Activated naive CD4-positive, alpha-beta T cell (primary cell): Measurements from ENCODE around the gene ING5.

Experiments used
- DNase-seq, 4 experiments: peaks; one replicate each; lab custom pipeline; 2025; lab: John Stamatoyannopoulos, UW

The ING5 gene

DNA sequence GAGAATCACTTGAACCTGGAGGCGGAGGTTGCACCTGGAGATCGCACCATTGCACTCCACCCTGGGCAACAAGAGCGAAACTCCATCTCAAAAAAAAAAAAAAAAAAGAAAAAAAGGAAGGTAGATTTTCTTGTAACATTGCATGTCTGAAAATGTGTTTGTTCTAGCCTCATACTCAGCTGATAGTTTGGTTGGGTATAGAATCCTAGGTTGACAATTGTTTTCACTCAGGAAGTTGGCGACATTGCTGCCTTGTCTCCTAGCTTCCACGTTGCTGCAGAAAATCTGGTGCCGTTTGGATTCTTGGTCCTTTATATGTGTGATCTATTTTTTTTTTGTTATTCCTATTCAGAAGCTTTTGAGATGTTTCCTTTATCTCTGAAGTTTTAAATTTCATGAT, 4.7 kb downstream of the ING5 start:
- no peak for DNase-seq

DNA sequence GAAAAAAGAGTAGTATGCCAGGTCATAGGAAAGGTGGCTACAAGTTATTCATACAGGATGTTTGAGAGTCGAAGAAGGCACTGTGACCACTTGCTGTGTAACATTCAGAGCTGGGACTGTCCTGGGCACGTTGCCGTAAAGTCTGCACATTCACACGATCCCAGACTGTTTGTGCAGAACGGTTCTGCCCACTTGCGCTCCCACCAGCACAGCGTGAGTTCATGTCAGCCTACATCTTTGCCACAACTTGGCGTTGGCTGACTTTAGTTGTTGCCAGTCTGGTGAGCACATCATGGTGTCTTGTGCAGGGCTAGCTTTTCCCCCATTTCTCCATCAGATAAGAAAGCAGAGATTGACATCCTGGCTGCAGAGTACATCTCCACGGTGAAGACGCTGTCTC, 7.0 kb downstream of the ING5 start:
- no peak for DNase-seq

DNA sequence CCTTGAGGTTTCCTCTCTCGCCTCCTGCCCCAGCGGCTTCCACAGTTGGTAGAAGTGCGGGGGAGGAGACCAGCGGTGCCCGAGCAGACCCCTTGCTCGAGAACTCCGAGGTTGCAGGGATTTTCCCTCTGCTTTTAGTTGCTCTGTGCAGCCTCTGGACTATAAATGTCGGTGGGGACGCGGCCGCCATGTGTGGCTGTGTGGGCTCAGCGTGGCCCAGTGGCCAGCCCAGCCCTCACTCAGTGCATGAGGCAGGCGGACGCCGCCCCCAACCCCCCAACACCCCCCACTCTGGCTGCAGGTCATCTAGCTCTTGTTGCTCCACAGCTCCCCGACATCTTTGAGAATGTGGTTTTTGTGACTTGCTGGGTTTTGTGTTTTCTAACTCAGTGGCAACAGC, 17.3 kb downstream of the ING5 start:
- no peak for DNase-seq

DNA sequence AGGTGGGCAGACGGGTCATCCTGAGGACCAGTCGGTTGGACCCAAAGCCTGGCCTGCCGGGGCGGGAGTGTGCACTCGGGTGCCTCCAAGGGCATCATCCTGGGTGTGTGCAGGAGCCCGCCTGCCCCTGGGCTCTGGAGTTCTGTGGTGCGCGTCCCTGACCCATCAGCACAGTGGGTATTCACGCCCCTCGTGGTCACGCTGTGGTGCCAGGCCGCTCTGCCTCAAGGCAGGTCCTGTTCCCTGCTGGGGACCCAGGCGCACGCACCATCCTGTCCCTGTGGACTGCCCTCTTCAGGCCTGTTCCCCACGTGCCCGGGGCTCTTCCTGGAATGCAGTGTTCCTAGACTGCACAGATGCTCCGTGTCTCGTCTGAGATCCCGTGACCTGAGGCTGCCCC, 18.3 kb downstream of the ING5 start:
- DNase-seq, result no peak

DNA sequence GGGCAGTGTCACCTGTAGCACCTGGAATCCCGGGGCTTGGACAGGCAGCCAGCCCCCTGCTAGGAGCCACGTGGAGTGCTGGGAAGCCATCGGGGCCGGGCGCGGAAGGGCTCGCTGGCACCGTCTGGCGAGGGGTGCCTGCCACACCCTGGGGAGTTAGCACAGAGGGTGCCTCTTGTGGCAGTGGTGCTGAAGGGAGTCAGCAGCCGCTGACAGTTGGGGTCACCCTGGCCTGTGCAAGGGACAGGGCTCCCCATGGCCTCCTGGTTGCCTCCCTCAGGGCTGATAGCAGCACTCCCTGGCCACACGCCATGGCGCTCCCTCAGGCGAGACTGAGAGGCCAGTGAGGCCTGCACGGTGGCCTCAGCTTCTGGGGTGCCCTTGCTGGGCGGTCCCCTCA, 18.7 kb downstream of the ING5 start:
- no peak for DNase-seq

DNA sequence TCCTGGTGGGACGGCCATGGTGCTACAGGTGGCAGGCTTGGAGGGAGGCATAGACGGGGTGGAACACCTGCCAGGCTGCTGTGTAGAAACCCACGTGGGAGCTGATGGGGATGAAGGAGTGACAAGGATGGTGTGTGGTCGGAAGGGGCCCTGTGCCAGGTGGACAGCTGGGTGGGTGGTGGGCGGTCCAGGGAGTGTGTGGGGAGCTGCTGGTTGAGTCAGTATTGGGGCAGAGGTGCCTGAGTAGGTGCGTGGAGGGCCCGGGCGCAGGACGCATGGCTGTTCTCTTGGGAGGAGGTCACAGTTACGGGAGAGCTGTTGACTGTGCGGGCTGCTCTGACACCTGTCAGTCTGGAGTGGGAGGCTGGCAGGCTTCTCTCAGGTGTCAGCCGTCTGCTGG, 20.0 kb downstream of the ING5 start:
- DNase-seq, result no peak

DNA sequence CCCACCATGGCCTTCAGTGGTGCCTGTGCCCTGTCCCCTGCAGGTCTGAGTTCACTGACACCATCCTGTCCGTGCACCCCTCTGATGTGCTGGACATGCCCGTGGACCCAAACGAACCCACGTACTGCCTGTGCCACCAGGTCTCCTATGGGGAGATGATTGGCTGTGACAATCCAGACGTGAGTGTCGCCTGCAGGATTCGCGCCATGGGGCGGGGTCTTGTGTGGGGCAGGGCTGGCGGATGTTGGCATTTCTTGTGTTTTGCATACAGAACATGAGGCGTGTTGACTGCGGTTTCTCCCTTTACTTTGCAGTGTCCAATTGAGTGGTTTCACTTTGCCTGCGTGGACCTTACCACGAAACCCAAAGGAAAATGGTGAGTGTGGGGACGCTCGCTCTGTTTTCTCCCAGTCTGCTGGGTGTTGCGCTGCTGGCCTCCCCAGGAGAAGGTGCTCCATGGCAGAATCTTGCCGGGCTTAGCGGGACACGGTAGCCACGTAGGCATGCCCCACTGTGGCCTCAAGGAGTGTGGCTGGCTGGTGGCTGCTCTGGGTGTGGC, 21.1 kb downstream of the ING5 start:
- DNase-seq, result no peak

DNA sequence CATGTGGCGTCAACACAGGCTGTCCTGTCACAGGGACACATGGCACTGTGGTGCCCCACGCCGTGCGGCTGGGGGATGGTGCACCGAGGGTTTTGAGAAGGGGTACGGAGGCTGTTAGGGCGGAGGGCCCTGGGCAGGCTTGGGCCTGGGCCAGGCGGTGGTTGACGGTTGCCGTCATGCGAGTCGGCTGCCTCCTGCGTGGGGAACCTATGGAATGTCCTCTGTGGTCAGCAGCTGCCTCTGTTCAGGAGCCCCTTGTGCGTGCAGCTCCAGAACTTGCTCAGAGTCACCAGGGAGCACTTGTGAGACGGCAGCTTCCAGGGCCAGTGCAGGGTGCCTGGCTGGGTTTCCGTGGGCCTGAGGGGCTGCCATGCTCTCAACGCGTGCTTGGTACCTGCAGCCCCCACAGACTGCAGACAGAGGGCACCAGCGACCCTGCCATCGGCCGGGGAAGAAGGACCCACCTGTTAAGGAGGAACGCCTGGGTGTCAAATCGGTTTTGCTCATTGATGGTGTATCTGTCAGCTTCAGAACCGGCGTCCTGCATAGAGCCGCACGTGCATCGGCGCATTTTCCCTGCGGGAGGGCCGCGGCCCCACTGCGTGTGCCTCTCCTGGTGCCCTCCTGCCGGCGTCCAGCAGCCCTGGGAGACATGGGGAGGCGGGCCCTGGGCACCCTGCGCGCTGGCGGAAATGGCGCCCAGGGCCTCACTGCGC, 22.6 kb downstream of the ING5 start:
- no peak for DNase-seq

DNA sequence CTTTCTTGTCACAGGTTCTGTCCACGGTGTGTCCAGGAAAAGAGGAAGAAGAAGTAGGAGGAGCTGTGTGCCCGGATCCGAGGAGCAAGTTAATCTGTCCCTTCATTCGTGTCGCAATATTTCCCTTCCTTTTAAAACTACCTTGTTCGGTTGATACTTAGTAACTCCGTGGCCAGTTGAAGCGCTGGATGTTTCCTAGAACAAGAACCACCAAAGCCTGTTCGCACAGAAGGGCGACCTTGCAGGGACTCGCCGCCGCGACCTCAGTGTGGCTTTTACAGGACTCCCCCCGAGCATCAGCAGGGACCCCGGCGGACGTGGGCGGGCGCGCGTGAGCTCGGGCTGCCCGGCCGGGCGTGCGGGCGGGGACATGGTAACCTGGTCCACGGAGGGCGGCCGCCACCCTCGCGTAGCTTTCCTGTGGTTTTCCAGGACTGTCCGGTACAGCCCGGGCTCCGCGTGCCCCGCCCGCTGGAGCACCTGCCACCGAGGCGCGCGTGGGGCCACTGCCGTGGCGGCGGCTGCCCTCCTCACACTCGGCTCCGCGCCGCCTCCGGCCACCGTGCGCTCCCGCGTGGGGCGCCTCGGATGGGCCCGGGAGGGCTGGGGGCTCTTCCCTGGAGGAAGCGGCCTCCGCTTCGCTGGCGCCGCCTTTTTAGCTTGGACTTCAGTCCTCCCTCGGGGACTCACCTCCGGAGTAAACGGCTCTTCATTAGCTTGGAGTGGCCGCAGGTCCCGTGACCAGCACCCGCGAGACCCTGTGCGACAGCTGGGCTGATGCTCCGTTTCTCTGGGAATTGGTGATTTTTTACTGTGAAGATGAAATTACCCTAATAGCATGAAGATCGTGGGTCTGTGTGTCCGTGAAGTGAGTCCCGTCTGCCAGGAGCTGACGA, 23.4 kb downstream of the ING5 start:
- no peak for DNase-seq

DNA sequence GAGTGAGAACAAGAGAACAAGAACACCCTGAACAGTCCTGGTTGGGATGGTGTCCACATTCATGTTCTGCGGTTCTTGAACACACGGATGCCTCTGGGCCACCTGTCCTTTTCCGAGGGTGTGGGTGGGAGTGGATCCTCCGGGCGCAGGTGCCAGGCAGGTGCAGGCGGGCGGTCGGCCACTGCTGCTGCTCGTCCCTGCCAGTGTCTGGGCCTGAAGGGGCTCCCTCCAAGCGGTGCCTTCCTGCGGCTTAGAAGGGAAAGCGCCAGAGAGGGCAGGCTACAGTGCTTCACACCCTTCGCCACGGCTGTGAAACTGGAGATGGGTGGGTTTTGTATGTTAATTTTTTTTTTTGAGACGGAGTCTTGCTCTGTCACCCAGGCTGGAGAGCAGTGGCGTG, 24.6 kb downstream of the ING5 start:
- DNase-seq, result no peak

DNA sequence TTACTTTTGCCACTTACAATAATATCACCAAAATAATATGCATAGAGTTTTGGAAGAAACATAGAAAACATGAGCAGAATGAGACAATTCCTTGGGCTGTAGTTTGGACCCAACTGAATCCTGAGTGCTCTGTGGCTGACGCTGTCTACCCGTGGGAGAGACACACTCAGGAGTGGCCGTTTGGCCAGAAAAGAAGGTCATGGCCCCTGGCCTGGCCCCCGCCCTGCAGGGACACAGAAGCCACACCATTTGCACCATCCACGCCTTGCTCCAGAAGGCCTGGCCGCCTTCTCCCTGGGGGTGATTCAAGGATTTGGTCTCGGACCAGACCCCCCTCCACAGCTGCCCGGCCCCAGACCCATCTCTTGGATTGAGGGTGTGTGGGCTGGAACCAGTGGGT, 26.2 kb downstream of the ING5 start:
- no peak for DNase-seq

DNA sequence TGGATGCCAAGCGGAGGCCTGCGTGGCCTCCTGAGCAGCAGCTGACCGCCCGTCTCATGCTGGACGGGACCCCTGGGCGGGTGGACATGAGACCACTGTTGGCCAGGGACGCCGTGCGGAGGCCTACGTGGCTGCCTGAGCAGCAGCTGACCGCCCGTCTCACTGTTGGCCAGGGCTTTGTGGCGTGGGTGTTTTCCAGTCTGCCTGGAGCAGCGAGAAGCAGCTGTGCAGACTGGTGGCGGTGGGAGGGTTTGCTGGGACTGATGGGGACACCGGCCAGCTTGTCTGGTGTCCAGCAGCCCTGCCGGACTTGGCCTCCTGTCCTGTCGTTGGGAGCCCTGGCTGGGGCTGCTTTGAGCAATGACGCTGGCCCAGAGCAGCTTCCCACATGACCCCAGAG, 26.8 kb downstream of the ING5 start:
- no peak for DNase-seq

DNA sequence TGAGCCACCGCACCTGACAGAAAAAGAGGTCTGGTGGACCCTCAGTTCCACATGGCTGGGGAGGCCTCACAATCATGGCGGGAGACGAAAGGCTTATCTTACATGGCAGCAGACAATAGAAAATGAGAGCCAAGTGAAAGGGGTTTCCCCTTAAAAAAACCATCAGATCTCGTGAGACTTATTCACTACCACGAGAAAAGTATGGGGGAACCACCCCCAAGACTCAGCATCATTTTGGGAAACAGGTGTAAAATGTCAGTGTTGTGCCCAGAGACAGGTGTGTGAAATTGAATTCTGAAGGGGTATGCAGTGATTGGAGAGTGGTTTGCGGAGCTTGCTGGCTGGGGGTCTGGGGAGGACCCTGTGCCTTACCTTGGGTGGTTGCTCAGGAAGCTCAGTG, 28.0 kb downstream of the ING5 start:
- DNase-seq, result no peak

DNA sequence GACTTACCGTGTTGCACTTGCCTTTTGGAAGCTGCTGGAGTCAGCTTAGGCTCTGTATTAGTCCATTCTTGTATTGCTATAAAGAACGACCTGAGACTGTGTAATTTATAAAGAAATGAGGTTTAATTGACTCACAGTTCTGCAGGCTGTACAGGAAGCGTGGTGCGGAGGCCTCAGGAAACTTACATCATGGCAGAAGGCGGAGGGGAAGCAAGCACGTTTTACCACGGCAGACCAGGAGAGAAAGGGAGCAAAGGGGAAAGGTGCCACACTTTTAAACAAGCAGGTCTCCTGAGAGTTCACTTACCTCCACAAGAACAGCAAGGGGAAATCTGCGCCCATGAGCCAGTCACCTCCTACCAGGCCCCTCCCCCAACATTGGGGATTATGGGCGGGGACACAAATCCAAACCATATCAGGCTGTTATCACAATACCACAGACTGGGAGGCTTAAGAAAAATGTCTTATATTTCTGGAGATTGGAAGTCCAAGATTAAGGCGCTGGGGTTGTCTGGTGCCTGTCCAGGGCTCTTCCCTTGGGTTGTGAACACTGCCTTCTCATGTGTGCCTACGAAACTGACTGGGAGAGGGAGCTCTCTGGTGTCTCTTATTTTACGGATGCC, 28.9 kb downstream of the ING5 start:
- DNase-seq, result no peak

DNA sequence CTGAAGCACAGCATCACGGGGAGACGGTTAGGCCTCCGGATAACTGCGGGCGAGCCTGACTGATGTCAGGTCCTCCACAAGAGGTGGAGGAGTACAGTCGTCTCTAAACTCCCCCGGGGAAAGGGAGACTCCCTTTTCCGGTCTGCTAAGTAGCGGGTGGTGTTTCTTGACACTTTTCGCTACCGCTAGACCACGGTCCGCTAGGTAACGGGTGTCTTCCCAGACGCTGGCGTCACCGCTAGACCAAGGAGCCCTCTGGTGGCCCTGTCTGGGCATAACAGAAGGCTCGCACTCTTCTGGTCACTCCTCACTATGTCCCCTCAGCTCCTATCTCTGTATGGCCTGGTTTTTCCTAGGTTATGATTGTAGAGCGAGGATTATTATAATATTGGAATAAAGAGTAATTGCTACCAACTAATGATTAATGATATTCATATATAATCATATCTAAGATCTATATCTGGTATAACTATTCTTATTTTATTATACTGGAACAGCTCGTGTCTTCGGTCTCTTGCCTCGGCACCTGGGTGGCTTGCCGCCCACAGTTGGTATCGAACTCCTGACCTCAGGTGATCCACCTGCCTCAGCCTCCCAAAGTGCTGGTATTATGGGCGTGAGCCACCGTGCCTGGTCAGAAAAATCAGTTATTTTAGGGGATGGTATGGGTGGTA, 30.8 kb downstream of the ING5 start:
- peak; percentile 21 to 44 (median 22) for DNase-seq

DNA sequence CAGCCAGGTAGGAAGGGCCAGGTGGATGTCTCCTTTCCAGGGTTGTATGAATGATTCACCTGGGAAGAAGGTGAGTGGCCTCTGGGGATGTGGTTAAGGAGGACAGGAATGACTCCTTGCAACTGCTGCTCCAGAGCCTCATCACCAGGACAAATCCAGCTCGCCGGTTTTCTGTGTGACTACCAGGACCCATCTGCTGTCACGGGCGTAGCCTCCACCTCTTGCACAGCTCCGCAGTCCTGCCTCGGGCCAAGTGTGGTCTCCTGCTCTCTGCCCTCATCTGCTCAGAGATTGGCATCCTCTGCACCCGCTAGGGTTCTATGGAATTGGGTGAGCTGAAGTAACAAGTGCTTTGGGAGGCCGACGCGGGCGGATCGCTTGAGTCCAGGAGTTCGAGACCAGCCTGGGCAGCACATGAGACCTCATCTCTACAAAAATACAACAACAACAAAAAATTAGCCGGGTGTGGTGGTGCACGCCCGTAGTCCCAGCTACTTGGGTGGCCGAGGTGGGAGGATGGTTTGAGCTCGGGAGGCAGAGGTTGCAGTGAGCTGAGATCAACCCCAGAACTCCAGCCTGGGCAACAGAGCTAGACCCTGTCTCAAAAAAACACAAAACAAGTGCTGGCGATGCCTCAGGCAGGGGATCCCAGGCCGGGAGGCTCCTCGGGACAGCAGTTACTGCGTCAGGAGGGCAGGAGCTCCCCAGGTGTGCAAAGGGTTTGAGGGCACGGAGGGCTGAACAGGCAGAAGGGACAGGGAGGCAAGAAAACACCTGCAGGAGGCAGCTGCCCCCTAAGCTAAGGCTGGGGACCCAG, 31.8 kb downstream of the ING5 start:
- DNase-seq, result no peak

DNA sequence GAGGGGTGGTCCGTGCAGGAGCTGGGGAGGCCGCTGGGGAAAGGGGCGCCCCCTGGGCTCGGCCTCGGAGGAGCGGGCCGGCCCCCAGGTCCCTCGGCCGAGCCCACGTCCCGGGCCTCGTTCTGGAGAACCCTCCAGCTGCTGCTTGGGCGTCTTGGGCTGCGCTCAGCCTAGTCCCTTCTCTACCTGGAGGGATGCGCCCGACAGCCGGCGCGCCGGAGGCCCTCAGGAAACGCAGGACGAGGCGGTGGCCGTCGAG, 32.3 kb downstream of the ING5 start:
- DNase-seq, result no peak

DNA sequence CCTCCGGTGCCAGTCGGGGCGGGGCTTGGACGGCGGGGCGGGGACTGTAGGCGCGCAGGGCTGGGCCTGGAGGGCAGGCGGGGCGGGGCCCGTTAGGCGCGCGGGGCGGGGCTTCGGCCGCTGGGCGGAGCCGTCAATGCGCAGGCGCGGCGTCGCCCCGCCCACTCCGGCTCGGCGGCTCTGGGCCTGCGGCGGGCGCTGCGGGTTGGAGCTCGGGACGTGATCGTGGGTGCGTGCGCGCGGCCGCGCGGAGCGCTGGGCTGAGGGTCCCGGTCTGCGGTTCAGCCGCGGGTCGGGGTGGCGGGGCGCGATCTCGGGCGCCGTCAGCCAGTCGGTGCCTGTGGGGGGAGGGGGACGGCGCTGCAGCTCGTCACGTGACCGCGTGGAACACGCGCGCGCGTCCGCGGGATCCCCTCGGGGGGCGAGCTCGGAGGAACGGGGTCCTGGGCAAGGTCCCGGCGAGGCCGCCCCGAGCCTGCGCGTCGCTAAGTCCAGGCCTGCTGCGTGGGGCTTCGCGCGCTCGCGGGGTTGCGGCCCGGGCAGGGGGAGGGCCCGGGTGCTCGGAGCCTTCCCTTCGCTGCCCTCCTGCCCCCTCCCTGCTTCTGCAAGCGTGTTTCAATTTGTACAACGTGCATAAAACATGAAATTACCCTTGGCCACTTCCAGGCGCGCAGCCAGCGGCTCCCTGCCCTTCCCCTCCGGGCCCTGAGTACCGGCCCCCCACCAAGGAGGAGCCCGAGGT, 32.8 kb downstream of the ING5 start, which contains the start of gene D2HGDH:
Gene D2HGDH (plus strand): TSS at position 164 of the 742 bp plus-strand sequence. CDS start 595 bp downstream, outside the sequence.
- DNase-seq, result peak; percentile 91 to 96 (median 94)

DNA sequence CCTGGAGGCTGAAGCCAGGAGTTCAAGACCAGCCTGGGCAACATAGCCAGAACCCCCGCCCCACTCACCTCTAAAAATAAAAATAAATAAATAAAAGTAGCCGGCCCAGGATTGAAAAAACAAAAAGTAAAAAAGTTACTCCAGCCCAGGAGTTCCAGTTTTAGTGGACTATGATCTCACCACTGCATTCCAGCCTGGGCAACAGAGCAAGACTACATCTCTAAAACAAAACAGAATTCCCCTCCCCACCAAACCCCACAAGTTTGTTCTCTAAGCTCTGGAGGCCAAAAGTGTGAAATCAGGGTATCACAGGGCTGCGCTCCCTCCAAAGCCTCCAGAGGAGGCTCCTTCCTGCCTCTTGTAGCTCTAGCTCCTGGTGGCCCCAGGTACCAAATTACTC, 34.3 kb downstream of the ING5 start:
- DNase-seq, result no peak

DNA sequence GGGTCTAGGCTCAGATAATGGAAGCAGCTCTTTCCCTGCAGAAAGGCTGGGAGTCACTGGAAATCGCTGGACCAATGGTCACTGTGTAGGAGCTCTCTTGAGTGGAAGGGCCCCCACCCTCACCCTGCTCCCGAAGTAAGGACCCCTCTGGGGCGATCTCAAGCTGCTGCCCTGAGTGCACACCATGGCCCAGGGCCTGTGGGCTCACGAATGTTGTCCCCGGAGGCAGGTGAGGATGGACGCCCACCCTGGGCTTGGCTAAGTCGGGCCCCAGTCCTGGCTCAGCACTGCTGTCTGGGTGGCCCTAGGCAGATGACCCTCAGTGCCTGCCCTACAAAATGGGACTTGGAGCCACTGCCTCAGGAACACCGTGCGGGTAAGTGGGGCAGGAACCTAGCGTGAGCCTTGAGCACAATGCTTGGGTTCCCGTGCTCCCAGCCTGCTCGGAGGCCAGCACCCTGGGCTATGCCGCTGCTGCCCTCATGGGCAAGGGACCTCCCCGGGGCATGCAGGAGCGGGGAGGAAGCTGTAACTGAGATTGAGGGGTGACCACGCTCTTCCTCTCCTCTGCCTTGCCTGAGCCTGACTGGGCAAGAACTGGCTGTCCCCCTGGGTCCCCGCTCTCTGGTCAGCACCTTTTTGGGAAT, 36.3 kb downstream of the ING5 start:
- no peak for DNase-seq
